B cell (primary cell): ENCODE measurements around the gene PFKP. TPM values are rescaled to one million over a fixed set of nuclear protein-coding genes. Genes with fewer than 3 reads are reported as not detected.

Experiments used
- ATAC-seq: fragments of 200-7000 bp; cut with Tn5 transposase; one replicate; pipeline ENCODE4 v1.10.0; 2021; ENCODE audit warnings: low read depth, mild to moderate bottlenecking, moderate number of reproducible peaks, moderate library complexity
- CTCF ChIA-PET: fragments of 350-600 bp; sonication (Branson Sonifier 250); formaldehyde crosslinking; loops from one replicate; lab custom pipeline; 2021; ENCODE audit warnings: antibody characterized with exemption, inconsistent platforms; lab: Charles Lee
- POLR2A ChIA-PET: fragments of 350-600 bp; sonication (Branson Sonifier 250); formaldehyde crosslinking; loops from one replicate; lab custom pipeline; 2021; ENCODE audit warnings: antibody characterized with exemption; lab: Charles Lee
- DNase-seq: peaks from one replicate; pipeline ENCODE4 v3.0.0; 2013
- H2AFZ ChIP-seq: 2 replicates; pipeline ENCODE4 v1.6.1; 2012; ENCODE audit warnings: mild to moderate bottlenecking, low read depth, low read length; ENCODE audit not compliant: insufficient read depth, poor library complexity, severe bottlenecking
- H3K27ac ChIP-seq, 2 donors: 1 replicate in 1 of 2; 2 replicates in 1 of 2; pipeline ENCODE4 v1.5.1; 2012 to 2013; ENCODE audit warnings: low read length in 2 of 2, mild to moderate bottlenecking in 2 of 2, moderate library complexity in 1 of 2
- H3K27me3 ChIP-seq, 4 experiments: fragments of 200-600 bp in 1 of 4; sonication (generic) in 1 of 4; replicated peaks in 1 of 4; 1 replicate in 2 of 4; 2 replicates in 2 of 4; pipeline versions ENCODE4 v1.6.1 to v1.7.0; 2013 to 2016; ENCODE audit warnings: low read length in 3 of 4, mild to moderate bottlenecking in 2 of 4, mixed read lengths in 1 of 4, moderate library complexity in 1 of 4; ENCODE audit not compliant: insufficient read depth in 4 of 4, control insufficient read depth in 3 of 4; ENCODE audit errors: control extremely low read depth in 1 of 4
- H3K36me3 ChIP-seq, 2 experiments: replicated peaks in 1 of 2; 1 replicate in 1 of 2; 2 replicates in 1 of 2; pipeline versions ENCODE4 v1.6.1 to v1.7.1; 2013; ENCODE audit warnings: low read length in 1 of 2; ENCODE audit not compliant: insufficient read depth in 2 of 2, control insufficient read depth in 1 of 2; ENCODE audit errors: control extremely low read depth in 1 of 2, extremely low read depth in 1 of 2
- H3K4me1 ChIP-seq, 2 donors: fragments of 200-600 bp in 1 of 2; sonication (generic) in 1 of 2; 1 replicate in 1 of 2; 2 replicates in 1 of 2; pipeline versions ENCODE4 v1.5.1 to v1.6.1; 2013 to 2017; ENCODE audit warnings: low read length in 2 of 2; ENCODE audit not compliant: control insufficient read depth in 2 of 2, insufficient read depth in 2 of 2
- H3K4me2 ChIP-seq: replicated peaks from 2 replicates; pipeline ENCODE3; 2012; ENCODE audit warnings: mild to moderate bottlenecking, low read depth, low read length; ENCODE audit not compliant: poor library complexity, severe bottlenecking
- H3K4me3 ChIP-seq, 5 experiments: fragments of 200-600 bp in 1 of 5; sonication (generic) in 1 of 5; 1 replicate in 3 of 5; 2 replicates in 2 of 5; pipeline versions ENCODE4 v1.5.1 to v1.7.0; 2011 to 2016; ENCODE audit warnings: low read length in 4 of 5, mild to moderate bottlenecking in 4 of 5, low read depth in 2 of 5, control low read depth in 1 of 5, moderate library complexity in 1 of 5; ENCODE audit not compliant: insufficient read depth in 1 of 5; ENCODE audit errors: control extremely low read depth in 1 of 5, extremely low read depth in 1 of 5
- H3K79me2 ChIP-seq: fragments of 200-600 bp; sonication (generic); one replicate; pipeline ENCODE4 v1.6.0; 2016; ENCODE audit warnings: low read length; ENCODE audit not compliant: control insufficient read depth, insufficient read depth
- H3K9ac ChIP-seq: fragments of 200-600 bp; sonication (generic); 2 replicates; pipeline ENCODE4 v1.6.1; 2017; ENCODE audit warnings: mild to moderate bottlenecking, low read length, moderate library complexity
- H3K9me3 ChIP-seq, 3 donors: one replicate each; pipeline versions ENCODE4 v1.6.1 to v1.7.1; 2013; ENCODE audit warnings: low read length in 2 of 3; ENCODE audit not compliant: control insufficient read depth in 2 of 3, insufficient read depth in 1 of 3; ENCODE audit errors: control extremely low read depth in 1 of 3
- H4K20me1 ChIP-seq: 2 replicates; pipeline ENCODE4 v1.6.0; 2012; ENCODE audit warnings: mild to moderate bottlenecking, low read length; ENCODE audit not compliant: insufficient read depth, control insufficient read depth, poor library complexity, severe bottlenecking
- H3K27ac Mint-ChIP-seq: one replicate; pipeline ENCODE4 v1.8.0; 2021; ENCODE audit warnings: mixed read lengths
- H3K27me3 Mint-ChIP-seq: one replicate; pipeline ENCODE4 v1.8.0; 2021; ENCODE audit warnings: mixed read lengths
- H3K4me1 Mint-ChIP-seq: one replicate; pipeline ENCODE4 v1.8.0; 2021; ENCODE audit warnings: mixed read lengths
- H3K4me3 Mint-ChIP-seq: one replicate; pipeline ENCODE4 v1.8.0; 2021; ENCODE audit warnings: mixed read lengths
- H3K9me3 Mint-ChIP-seq: one replicate; pipeline ENCODE4 v1.8.0; 2022; ENCODE audit warnings: mixed read lengths; ENCODE audit not compliant: insufficient read depth
- EZH2 ChIP-seq: IDR thresholded peaks from 2 replicates; pipeline ENCODE4 v1.6.1; 2012; ENCODE audit warnings: borderline replicate concordance, low read depth, mild to moderate bottlenecking, moderate library complexity, low read length; ENCODE audit not compliant: insufficient read depth, poor library complexity, severe bottlenecking
- WGBS: methylation state at CpG from one replicate; pipeline ENCODE4 v1.1.5; 2013; ENCODE audit warnings: missing lambda C conversion rate; ENCODE audit not compliant: insufficient coverage; 5-methylcytosine and 5-hydroxymethylcytosine counted together
- intact Hi-C: fragments of 100-400 bp; cut with micrococcal nuclease; formaldehyde crosslinking; loops from one replicate; pipeline ENCODE4 v1.10.0; 2022
- polyA plus RNA-seq: library from polyadenylated mRNA; depleted of rRNA; stranded (reverse); fragments of >200 nt; gene quantifications from 2 replicates; pipeline ENCODE4 v1.2.3, GENCODE V29; 2012
- total RNA-seq, 2 donors: library from RNA; stranded (reverse); fragments of 120-200 nt in 1 of 2; gene quantifications; 1 replicate in 1 of 2; 2 replicates in 1 of 2; pipeline versions ENCODE4 v1.2.3 to v1.2.4, GENCODE V29; 2013 to 2022
- TF ChIP-seq, protein P1 (sequence below): fragments of 200-600 bp; IDR thresholded peaks from one replicate; pipeline ENCODE4 v1.8.0; 2022; ENCODE audit warnings: antibody characterized with exemption, mild to moderate bottlenecking

PFKP gene
- total and polyA plus RNA-seq, 2 donors (not counting 1 experiment from before 2014, with no cell fraction given), result 41.4 to 54.3 TPM

DNA sequence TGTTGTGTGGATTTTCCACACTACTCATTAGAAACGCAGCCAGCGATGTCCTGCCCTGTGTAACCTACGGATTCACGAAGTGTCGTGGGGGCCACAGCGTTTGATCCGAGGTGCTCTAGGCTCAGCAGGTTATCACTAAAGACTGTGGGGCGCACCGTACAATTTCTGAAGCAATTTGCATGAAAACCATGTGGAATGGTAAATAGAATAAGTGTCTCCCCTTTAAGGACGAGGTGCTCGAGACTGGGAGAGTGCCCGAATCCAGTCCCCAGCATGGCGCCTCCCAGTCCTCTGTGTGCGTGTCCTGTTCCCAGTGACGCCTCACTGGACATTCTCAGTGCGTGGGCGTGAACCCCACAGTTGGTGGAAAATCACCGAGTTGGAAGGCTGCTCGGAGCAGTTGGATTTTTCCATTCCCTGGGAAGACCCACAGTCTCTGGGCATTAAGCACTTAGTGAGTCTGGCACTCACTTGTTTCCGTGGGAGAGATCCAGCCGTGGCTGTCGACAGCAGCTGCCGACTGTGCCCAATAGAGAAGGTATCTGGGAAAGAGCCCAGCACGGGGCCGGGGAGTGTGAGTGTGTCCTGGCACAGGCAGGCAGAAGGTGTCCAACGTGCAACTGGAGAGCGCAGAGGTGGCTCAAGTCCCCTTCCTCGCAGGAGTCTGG lies 37.0 kb downstream of the PFKP start:
- Mint-ChIP-seq H3K27me3 (no peaks in the 10 kb centered on the region), H3K9me3 (no peaks in the 10 kb centered on the region), H3K4me1 (no peaks in the 10 kb centered on the region), H3K27ac (no peak overlapping the region), H3K4me3 (no peak overlapping the region)
- DNase-seq, result no peak
- H3K27ac ChIP-seq, result no peak overlapping the region
- H4K20me1 ChIP-seq, result no peaks in the 10 kb centered on the region
- H3K4me2 ChIP-seq, result no peak overlapping the region
- H3K79me2 ChIP-seq, result no peaks in the 10 kb centered on the region
- WGBS, result 94% methylated on average over 27 of the region's 28 CpGs
- no peak overlapping the region for H3K4me3 ChIP-seq
- H3K36me3 ChIP-seq, result peaks cover 1 to 76% of the 10 kb centered on the region in 2 experiments
- H3K9ac ChIP-seq, result no peak overlapping the region
- CTCF ChIA-PET, result no interaction called here
- H3K9me3 ChIP-seq, result peaks cover 0 to 3% (median 0%) of the 10 kb centered on the region in 3 donors
- intact Hi-C loops, result no loop called here
- TF ChIP-seq EZH2, result no peak
- POLR2A ChIA-PET, result no interaction called here
- no peak overlapping the region for H2AFZ ChIP-seq
- no peak for ATAC-seq
- no peaks in the 10 kb centered on the region for H3K27me3 ChIP-seq
- H3K4me1 ChIP-seq, result no peaks in the 10 kb centered on the region

DNA sequence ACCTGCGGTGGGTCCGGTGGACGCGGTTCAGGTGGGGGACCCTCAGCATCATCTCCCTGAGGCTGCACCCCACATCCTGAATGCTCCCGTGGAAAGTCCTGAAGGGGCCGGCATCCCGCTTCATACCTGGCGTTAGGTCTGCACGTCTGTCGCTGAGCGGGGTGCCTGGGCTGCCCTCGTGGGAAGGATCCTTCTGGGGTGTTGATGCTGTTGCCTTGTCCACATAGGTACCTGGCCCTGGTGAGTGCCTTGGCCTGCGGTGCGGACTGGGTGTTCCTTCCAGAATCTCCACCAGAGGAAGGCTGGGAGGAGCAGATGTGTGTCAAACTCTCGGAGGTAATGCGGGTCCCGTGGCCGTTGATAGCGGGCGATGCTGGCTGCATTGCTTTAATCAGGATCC lies 37.8 kb downstream of the PFKP start:
- Mint-ChIP-seq H3K9me3 (no peaks in the 10 kb centered on the region), H3K4me1 (peaks cover 2% of the 10 kb centered on the region), H3K4me3 (no peak overlapping the region), H3K27ac (no peak overlapping the region), H3K27me3 (no peaks in the 10 kb centered on the region)
- no peak overlapping the region for H3K4me2 ChIP-seq
- ATAC-seq (no peak), DNase-seq (no peak)
- H3K27ac ChIP-seq, result no peak overlapping the region
- H3K4me1 ChIP-seq, result no peaks in the 10 kb centered on the region
- no peak overlapping the region for H3K9ac ChIP-seq
- no peak overlapping the region for H3K4me3 ChIP-seq
- no peaks in the 10 kb centered on the region for H3K27me3 ChIP-seq
- CTCF ChIA-PET, result no interaction called here
- intact Hi-C loops, result no loop called here
- H3K79me2 ChIP-seq, result no peaks in the 10 kb centered on the region
- peaks cover 1 to 75% of the 10 kb centered on the region in 2 experiments for H3K36me3 ChIP-seq
- H4K20me1 ChIP-seq, result no peaks in the 10 kb centered on the region
- no peak overlapping the region for H2AFZ ChIP-seq
- TF ChIP-seq EZH2, result no peak
- TF ChIP-seq, protein P1, sequence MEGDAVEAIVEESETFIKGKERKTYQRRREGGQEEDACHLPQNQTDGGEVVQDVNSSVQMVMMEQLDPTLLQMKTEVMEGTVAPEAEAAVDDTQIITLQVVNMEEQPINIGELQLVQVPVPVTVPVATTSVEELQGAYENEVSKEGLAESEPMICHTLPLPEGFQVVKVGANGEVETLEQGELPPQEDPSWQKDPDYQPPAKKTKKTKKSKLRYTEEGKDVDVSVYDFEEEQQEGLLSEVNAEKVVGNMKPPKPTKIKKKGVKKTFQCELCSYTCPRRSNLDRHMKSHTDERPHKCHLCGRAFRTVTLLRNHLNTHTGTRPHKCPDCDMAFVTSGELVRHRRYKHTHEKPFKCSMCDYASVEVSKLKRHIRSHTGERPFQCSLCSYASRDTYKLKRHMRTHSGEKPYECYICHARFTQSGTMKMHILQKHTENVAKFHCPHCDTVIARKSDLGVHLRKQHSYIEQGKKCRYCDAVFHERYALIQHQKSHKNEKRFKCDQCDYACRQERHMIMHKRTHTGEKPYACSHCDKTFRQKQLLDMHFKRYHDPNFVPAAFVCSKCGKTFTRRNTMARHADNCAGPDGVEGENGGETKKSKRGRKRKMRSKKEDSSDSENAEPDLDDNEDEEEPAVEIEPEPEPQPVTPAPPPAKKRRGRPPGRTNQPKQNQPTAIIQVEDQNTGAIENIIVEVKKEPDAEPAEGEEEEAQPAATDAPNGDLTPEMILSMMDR, result no peak
- POLR2A ChIA-PET, result no interaction called here
- peaks cover 0 to 3% (median 0%) of the 10 kb centered on the region in 3 donors for H3K9me3 ChIP-seq
- WGBS, result 88% methylated on average over 20 of the region's 20 CpGs
